HG02588 (cell line): ENCODE data around the gene LTA.

Source experiments
- ATAC-seq: cut with Tn5 transposase; IDR thresholded peaks from one replicate; pipeline ENCODE4 v1.9.1; 2021; ENCODE audit warnings: mild to moderate bottlenecking, moderate library complexity; ENCODE audit not compliant: unreplicated experiment

The LTA gene

DNA sequence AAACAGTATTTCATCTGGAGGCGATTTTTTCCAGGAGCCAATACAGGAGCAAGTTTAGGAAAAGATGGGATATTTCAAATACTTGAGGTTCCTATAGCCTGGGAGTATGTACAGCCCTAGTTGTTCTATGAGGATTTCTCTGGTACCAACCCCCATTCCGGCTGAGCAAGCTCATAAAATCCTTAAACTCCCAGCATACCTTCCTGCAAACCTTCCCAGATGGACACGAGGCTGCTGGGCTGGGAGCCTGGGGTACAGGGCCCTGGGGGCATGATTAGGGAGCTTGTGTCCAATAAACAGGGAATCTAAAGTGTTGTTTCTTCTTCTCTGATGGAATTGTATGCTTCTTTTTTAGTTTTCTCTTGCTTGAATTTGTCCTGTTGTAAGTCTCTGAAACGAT is 49.9 kb downstream of the LTA start:
- ATAC-seq = no peak

DNA sequence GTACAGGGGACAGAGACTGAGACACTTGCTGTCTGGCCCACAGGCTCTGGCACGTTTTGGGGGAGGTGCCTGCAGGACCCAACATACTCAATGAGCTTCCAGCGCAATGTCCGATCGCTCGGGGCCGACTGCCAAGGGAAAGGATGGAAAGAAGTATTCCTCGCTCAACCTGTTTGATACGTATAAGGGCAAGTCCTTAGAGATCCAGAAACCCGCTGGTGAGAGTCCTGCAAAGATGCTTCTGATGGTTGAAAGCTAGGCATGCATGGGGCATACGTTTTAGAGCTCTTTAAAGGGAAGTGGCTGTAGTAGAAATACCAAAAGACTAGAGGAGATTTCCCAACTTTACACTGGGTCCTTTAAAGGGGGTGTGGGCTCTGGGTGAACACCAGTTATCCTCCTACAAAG is 50.6 kb downstream of the LTA start:
- ATAC-seq = no peak
